Smooth muscle cell (in vitro differentiated cells): ENCODE data around the gene RNF126. TPM values are rescaled to one million over a fixed set of nuclear protein-coding genes. Genes with fewer than 3 reads are reported as not detected.

Experiments
- DNase-seq: peaks from one replicate; lab custom pipeline; 2025; ENCODE audit not compliant: unreplicated experiment; lab: John Stamatoyannopoulos, UW
- H2AFZ ChIP-seq: fragments of 200-600 bp; sonication (generic); 2 replicates; pipeline ENCODE4 v1.6.0; 2016; ENCODE audit warnings: antibody characterized with exemption, low read depth, mild to moderate bottlenecking
- H3F3A ChIP-seq: fragments of 200-600 bp; sonication (generic); 2 replicates; pipeline ENCODE4 v1.6.0; 2017; ENCODE audit warnings: antibody characterized with exemption, low read depth
- H3K27ac ChIP-seq: fragments of 200-600 bp; sonication (generic); 2 replicates; pipeline ENCODE4 v1.5.1; 2016; ENCODE audit warnings: low read depth, mild to moderate bottlenecking
- H3K27me3 ChIP-seq: fragments of 200-600 bp; sonication (generic); 2 replicates; pipeline ENCODE4 v1.6.1; 2016; ENCODE audit warnings: low read depth, mild to moderate bottlenecking
- H3K36me3 ChIP-seq: fragments of 200-600 bp; sonication (generic); 2 replicates; pipeline ENCODE4 v1.5.1; 2016; ENCODE audit warnings: low read depth
- H3K4me1 ChIP-seq: fragments of 200-600 bp; sonication (generic); 2 replicates; pipeline ENCODE4 v1.5.1; 2016; ENCODE audit warnings: low read depth
- H3K4me2 ChIP-seq: fragments of 200-600 bp; sonication (generic); 2 replicates; pipeline ENCODE4 v1.6.0; 2016; ENCODE audit warnings: mild to moderate bottlenecking
- H3K4me3 ChIP-seq: fragments of 200-600 bp; sonication (generic); 2 replicates; pipeline ENCODE4 v1.5.1; 2016; ENCODE audit warnings: mild to moderate bottlenecking
- H3K79me2 ChIP-seq: fragments of 200-600 bp; sonication (generic); 2 replicates; pipeline ENCODE4 v1.6.0; 2016; ENCODE audit warnings: low read depth, mild to moderate bottlenecking
- H3K9ac ChIP-seq: fragments of 200-600 bp; sonication (generic); 2 replicates; pipeline ENCODE4 v1.6.0; 2016; ENCODE audit warnings: low read depth
- H3K9me3 ChIP-seq: fragments of 200-600 bp; sonication (generic); replicated peaks from 2 replicates; pipeline ENCODE4 v1.5.1; 2016; ENCODE audit warnings: low read depth
- H4K20me1 ChIP-seq: fragments of 200-600 bp; sonication (generic); 2 replicates; pipeline ENCODE4 v1.6.0; 2016; ENCODE audit warnings: low read depth
- WGBS: methylation state at CpG from one replicate; pipeline ENCODE4 v1.1.7; 2016; ENCODE audit warnings: low lambda C conversion rate; 5-methylcytosine and 5-hydroxymethylcytosine counted together
- polyA plus RNA-seq: library from polyadenylated mRNA; unstranded; fragments of >200 nt; fragmentation: Nextera tagmentation; extraction: Ambion mirVana; gene quantifications from 2 replicates; pipeline ENCODE4 v1.2.1, GENCODE V29; 2016
- total RNA-seq: library from RNA; depleted of rRNA; stranded (reverse); fragments of >200 nt; gene quantifications from 2 replicates; pipeline ENCODE4 v1.2.3, GENCODE V29; 2014
- TF ChIP-seq, protein P1 (sequence below): fragments of 200-600 bp; sonication (generic); IDR thresholded peaks from 2 replicates; pipeline ENCODE4 v1.5.1; 2017; ENCODE audit warnings: borderline replicate concordance, mild to moderate bottlenecking, antibody characterized with exemption; ENCODE audit not compliant: insufficient read depth, poor library complexity, severe bottlenecking

The RNF126 gene
- total and polyA plus RNA-seq, 2 experiments from 2014 or later: 19.8 to 60.4 TPM

- no peaks in the 10 kb centered on the region for H3K79me2 ChIP-seq
- H3K27ac ChIP-seq: no peak overlapping the region
- H3K27me3 ChIP-seq: no peaks in the 10 kb centered on the region
- H3F3A ChIP-seq: no peaks in the 10 kb centered on the region
- no peaks in the 10 kb centered on the region for H3K4me1 ChIP-seq
- H3K36me3 ChIP-seq: no peaks in the 10 kb centered on the region
- no peak for DNase-seq
- H3K4me3 ChIP-seq: no peak overlapping the region
- peaks cover 8% of the 10 kb centered on the region for H4K20me1 ChIP-seq
- no peak overlapping the region for H2AFZ ChIP-seq
- H3K4me2 ChIP-seq: no peak overlapping the region
- WGBS: 99% methylated on average over 26 of the region's 51 CpGs
- TF ChIP-seq, protein P1, sequence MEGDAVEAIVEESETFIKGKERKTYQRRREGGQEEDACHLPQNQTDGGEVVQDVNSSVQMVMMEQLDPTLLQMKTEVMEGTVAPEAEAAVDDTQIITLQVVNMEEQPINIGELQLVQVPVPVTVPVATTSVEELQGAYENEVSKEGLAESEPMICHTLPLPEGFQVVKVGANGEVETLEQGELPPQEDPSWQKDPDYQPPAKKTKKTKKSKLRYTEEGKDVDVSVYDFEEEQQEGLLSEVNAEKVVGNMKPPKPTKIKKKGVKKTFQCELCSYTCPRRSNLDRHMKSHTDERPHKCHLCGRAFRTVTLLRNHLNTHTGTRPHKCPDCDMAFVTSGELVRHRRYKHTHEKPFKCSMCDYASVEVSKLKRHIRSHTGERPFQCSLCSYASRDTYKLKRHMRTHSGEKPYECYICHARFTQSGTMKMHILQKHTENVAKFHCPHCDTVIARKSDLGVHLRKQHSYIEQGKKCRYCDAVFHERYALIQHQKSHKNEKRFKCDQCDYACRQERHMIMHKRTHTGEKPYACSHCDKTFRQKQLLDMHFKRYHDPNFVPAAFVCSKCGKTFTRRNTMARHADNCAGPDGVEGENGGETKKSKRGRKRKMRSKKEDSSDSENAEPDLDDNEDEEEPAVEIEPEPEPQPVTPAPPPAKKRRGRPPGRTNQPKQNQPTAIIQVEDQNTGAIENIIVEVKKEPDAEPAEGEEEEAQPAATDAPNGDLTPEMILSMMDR: no peak
- no peak overlapping the region for H3K9ac ChIP-seq
- no peaks in the 10 kb centered on the region for H3K9me3 ChIP-seq
Observed at GRCh38 chr19:620166-620862, 42.7 kb downstream of the RNF126 start.

DNA sequence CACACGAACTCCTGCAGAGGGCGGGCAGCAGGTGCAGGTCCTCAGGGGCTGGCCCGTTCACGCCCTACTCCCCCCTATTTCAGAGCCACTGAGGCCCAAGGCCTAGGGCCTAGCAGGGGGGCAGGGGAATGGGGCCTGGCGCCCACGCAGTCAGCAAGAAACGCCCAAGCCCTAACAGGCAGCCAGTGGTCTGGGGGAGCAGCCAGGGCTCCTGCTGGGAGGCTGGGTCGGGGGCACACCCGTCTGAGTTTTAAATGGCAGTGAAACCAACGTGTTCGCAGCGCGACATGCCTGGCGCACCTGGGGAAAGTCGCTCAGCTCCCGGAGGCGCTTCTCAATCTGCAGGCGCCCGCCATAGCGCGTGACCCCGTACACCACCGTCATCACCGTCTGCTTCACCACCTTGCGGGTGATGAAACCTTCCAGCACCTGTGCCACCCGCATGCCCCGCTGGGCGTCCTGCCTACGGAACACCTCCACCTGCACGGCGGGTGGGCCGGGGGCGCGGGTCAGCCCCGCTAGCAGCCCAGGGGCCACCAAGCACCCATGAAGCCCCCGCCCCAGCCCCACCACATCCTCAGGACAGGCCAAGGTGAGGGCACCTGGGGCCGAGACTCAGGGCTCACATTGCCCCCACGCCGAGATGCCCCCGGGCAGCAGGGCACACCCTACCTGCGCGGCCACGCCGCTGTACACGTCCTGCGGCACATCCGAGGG lies 43.6 kb downstream of the RNF126 start:
- TF ChIP-seq, protein P1: no peak
- Histone ChIP-seq H3K4me1 (no peaks in the 10 kb centered on the region), H3K4me3 (no peak overlapping the region), H3K36me3 (no peaks in the 10 kb centered on the region), H3K27me3 (no peaks in the 10 kb centered on the region), H3F3A (no peaks in the 10 kb centered on the region), H3K27ac (no peak overlapping the region), H4K20me1 (peaks cover 4% of the 10 kb centered on the region), H3K9ac (no peak overlapping the region), H3K79me2 (no peaks in the 10 kb centered on the region), H2AFZ (no peak overlapping the region), H3K9me3 (no peaks in the 10 kb centered on the region), H3K4me2 (no peak overlapping the region)
- WGBS: 98% methylated on average over 47 of the region's 47 CpGs
- no peak for DNase-seq

GRCh38 chr19:618674-619285 lies 44.2 kb downstream of the RNF126 start:
- no peaks in the 10 kb centered on the region for H3K36me3 ChIP-seq
- no peaks in the 10 kb centered on the region for H3F3A ChIP-seq
- H3K79me2 ChIP-seq: no peaks in the 10 kb centered on the region
- no peak overlapping the region for H3K27ac ChIP-seq
- H4K20me1 ChIP-seq: peaks cover 2% of the 10 kb centered on the region
- WGBS: 98% methylated on average over 26 of the region's 27 CpGs
- no peak overlapping the region for H3K4me2 ChIP-seq
- H3K9me3 ChIP-seq: no peaks in the 10 kb centered on the region
- TF ChIP-seq, protein P1: no peak
- H3K4me1 ChIP-seq: no peaks in the 10 kb centered on the region
- no peak overlapping the region for H3K9ac ChIP-seq
- no peak overlapping the region for H3K4me3 ChIP-seq
- DNase-seq: no peak
- H3K27me3 ChIP-seq: no peaks in the 10 kb centered on the region
- no peak overlapping the region for H2AFZ ChIP-seq
